ENCODE results near the gene KRT7. TPM values are rescaled to one million over a fixed set of nuclear protein-coding genes. Genes with fewer than 3 reads are reported as not detected.

The KRT7 gene
- total and polyA plus RNA-seq, 2 donors (not counting 3 experiments of a cell fraction or from before 2014, with no cell fraction given): 120 to 293 TPM

- intact Hi-C loops (cut with micrococcal nuclease) (no loop called here), dilution Hi-C loops (cut with MboI; ENCODE audit: extremely low pct_ligation_motif_present, low sequenced_read_pairs) (no loop called here)
- H3K9me1 ChIP-seq (replicated peaks; ENCODE audit: control insufficient read depth, extremely low read depth, insufficient read depth, low read length): no peaks in the 10 kb centered on the region
- no peak overlapping the region for H3K27ac ChIP-seq (ENCODE audit: insufficient read depth, low read depth, low read length)
- ChIA-PET POLR2A (no interaction called here), CTCF (interaction anchor here (1.3 kb wide), 2 partner anchors 10 to 13 kb away, joined by 3 read pairs; no protein-coding TSS in a partner anchor)
- peaks cover 16% of the 10 kb centered on the region for H3K4me1 ChIP-seq (ENCODE audit: control insufficient read depth, extremely low read depth, insufficient read depth, low read length)
- no peaks in the 10 kb centered on the region for H4K20me1 ChIP-seq (replicated peaks; ENCODE audit: control insufficient read depth, extremely low read depth, insufficient read depth, low read length)
- H3K27me3 ChIP-seq (ENCODE audit: control insufficient read depth in 2 of 2, insufficient read depth in 2 of 2, low read length in 2 of 2): no peaks in the 10 kb centered on the region
- no peaks in the 10 kb centered on the region for H3K36me3 ChIP-seq (ENCODE audit: control insufficient read depth in 2 of 2, extremely low read depth in 1 of 2, insufficient read depth in 2 of 2, low read length in 2 of 2)
- H3K9me3 ChIP-seq (replicated peaks; ENCODE audit: control insufficient read depth, insufficient read depth, low read length): no peaks in the 10 kb centered on the region
- H2AFZ ChIP-seq (ENCODE audit: low read depth, low read length): no peak overlapping the region
- no peak for FAIRE-seq
- TF ChIP-seq MAX (IDR thresholded peaks at IDR 0.05; ENCODE audit: insufficient read depth, insufficient read length): peak; percentile 27
- no peak for TF ChIP-seq POLR2AphosphoS5 (IDR thresholded peaks at IDR 0.05; ENCODE audit: insufficient read depth, low read depth, low read length)
- no peak overlapping the region for H3K4me3 ChIP-seq (replicated peaks in 1 of 3; ENCODE audit: insufficient read depth in 1 of 3, low read depth in 1 of 3, low read length in 3 of 3)
- BruUV-seq (replicated peaks): no TSS peak
- no peak overlapping the region for H3K4me2 ChIP-seq (ENCODE audit: insufficient read depth, low read length)
- no peaks in the 10 kb centered on the region for H3K79me2 ChIP-seq (ENCODE audit: control insufficient read depth, insufficient read depth, low read length)
- no peak for DNase-seq (ENCODE audit: low read depth, low spot score)
- no peak overlapping the region for H3K9ac ChIP-seq (replicated peaks; ENCODE audit: extremely low read depth, insufficient read depth, low read length)
These were observed 29.7 kb upstream of the KRT7 start for GRCh38 chr12:52203079-52203921.

DNA sequence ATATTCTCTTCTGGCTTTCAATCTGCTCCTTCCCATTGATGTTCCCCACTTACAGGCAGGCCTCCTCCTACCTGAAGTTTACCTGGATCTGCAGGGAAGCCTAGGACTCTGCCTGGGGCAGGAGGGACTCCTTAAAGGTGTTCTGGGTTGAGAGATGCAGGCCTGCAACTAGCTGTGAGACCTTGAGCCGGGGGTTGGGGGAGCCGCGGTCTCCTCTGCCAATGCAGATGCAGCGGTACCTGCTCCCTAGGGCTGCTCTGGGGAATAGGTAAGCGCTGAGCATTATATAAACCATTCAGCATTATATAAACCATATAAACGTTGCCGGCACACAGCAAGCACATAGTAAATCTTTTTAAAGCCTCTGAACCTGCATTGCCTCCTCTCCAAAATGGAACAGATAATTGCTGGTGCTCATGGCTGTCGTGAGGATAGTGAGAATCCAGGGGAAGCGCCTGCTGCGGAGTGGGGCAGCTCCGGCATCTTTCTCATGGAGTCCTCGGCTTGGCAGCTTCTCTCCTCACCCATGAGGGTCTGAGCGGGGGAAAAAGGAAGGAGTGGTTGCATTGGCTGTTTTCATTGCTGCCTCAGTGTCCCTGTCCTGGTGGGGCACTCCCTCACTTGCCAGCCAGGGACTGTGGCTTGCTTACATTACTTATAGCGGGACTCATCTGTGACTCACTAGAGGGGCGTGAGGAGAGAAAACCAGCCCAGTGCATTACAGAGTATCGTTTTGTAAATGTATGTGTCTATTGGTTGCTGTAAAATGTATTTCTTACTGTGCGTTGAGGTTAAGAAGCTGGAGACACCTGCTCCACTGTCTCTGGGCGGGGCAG, 28.7 kb upstream of the KRT7 start:
- POLR2A ChIA-PET: no interaction called here
- no peaks in the 10 kb centered on the region for H3K79me2 ChIP-seq (ENCODE audit: control insufficient read depth, insufficient read depth, low read length)
- no peaks in the 10 kb centered on the region for H3K9me3 ChIP-seq (replicated peaks; ENCODE audit: control insufficient read depth, insufficient read depth, low read length)
- CTCF ChIA-PET: interaction anchor here (1.3 kb wide), 2 partner anchors 14 to 35 kb away, joined by 3 read pairs; no protein-coding TSS in a partner anchor
- H2AFZ ChIP-seq (ENCODE audit: low read depth, low read length): no peak overlapping the region
- H3K9me1 ChIP-seq (replicated peaks; ENCODE audit: control insufficient read depth, extremely low read depth, insufficient read depth, low read length): no peaks in the 10 kb centered on the region
- no peak for TF ChIP-seq JUN (IDR thresholded peaks at IDR 0.05; ENCODE audit: borderline replicate concordance, insufficient read depth, insufficient read length, low read depth)
- no peaks in the 10 kb centered on the region for H3K36me3 ChIP-seq (ENCODE audit: control insufficient read depth in 2 of 2, extremely low read depth in 1 of 2, insufficient read depth in 2 of 2, low read length in 2 of 2)
- dilution Hi-C loops (cut with MboI; ENCODE audit: extremely low pct_ligation_motif_present, low sequenced_read_pairs) (no loop called here), intact Hi-C loops (cut with micrococcal nuclease) (no loop called here)
- FAIRE-seq (no peak), DNase-seq (ENCODE audit: low read depth, low spot score) (no peak)
- H3K4me2 ChIP-seq (ENCODE audit: insufficient read depth, low read length): no peak overlapping the region
- peaks cover 11% of the 10 kb centered on the region for H3K4me1 ChIP-seq (ENCODE audit: control insufficient read depth, extremely low read depth, insufficient read depth, low read length)
- no peak overlapping the region for H3K27ac ChIP-seq (ENCODE audit: insufficient read depth, low read depth, low read length)
- H3K4me3 ChIP-seq (replicated peaks in 1 of 3; ENCODE audit: insufficient read depth in 1 of 3, low read depth in 1 of 3, low read length in 3 of 3): no peak overlapping the region
- H3K27me3 ChIP-seq (ENCODE audit: control insufficient read depth in 2 of 2, insufficient read depth in 2 of 2, low read length in 2 of 2): no peaks in the 10 kb centered on the region
- BruUV-seq (replicated peaks): no TSS peak
- no peaks in the 10 kb centered on the region for H4K20me1 ChIP-seq (replicated peaks; ENCODE audit: control insufficient read depth, extremely low read depth, insufficient read depth, low read length)
- no peak overlapping the region for H3K9ac ChIP-seq (replicated peaks; ENCODE audit: extremely low read depth, insufficient read depth, low read length)
